NT2/D1 (cell line): ENCODE data around the gene RPS23.

Source experiments
- SUZ12 ChIP-seq: IDR thresholded peaks from 2 replicates; pipeline ENCODE4 v1.6.1; 2011; ENCODE audit not compliant: insufficient read length, insufficient read depth; ENCODE audit errors: extremely low read depth
- YY1 ChIP-seq: IDR thresholded peaks from 2 replicates; pipeline ENCODE4 v1.6.1; 2011; ENCODE audit not compliant: insufficient read length, insufficient read depth
- ZNF274 ChIP-seq: IDR thresholded peaks from 2 replicates; pipeline ENCODE4 v1.6.1; 2011; ENCODE audit warnings: mild to moderate bottlenecking, low read depth, low read length

- TF ChIP-seq SUZ12, result no peak
- TF ChIP-seq ZNF274, result no peak
- no peak for TF ChIP-seq YY1
Observed at GRCh38 chr5:82313016-82313415, 34.9 kb upstream of the RPS23 start.
